Activated CD8-positive, alpha-beta memory T cell treated with anti-CD3 and anti-CD28 coated beads, Interleukin-2, amount 50 U/mL, for 1 hour (primary cell): ENCODE data around the gene BICD2.

ENCODE experiments used
- DNase-seq: peaks from one replicate; pipeline ENCODE4 v3.0.0-alpha.2; 2020; ENCODE audit errors: extremely low read depth

BICD2 gene

DNA sequence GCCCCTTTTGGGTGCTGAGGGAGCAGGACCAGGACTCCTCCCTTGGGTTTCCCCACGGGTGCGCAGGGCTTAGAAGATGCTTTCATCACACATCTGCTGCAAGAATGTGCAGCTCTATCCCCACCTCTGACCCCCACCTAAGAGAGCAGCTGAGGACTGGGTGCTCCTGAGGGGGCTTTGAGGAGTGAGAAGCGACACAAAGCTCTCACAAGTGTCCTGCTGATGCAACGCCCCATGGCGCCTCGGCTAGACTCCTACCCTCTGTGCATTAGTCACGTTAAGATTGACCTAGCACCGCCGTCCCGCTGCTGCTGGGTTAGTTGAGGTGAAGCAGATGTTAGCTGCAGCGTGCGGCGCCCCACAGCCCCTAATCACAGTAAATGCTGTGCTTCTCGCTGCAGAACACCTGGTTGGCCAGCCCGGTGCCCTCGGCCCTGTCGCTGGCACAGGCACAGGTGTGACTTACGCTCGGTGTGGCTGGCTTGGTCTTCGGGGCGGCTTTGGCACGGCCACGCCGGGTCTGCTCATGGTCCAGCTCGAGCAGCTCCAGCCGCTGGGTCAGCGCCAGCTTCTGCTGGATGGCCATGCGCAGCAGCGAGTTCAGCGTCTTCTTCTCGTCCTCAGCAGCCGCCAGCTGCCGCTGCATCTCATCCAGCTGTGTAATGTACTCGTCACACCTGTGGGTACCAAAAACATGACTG lies 49.7 kb downstream of the BICD2 start:
- no peak for DNase-seq

- DNase-seq, result no peak
Measured at GRCh38 chr9:92714016-92714415, 50.6 kb downstream of the BICD2 start.

DNA sequence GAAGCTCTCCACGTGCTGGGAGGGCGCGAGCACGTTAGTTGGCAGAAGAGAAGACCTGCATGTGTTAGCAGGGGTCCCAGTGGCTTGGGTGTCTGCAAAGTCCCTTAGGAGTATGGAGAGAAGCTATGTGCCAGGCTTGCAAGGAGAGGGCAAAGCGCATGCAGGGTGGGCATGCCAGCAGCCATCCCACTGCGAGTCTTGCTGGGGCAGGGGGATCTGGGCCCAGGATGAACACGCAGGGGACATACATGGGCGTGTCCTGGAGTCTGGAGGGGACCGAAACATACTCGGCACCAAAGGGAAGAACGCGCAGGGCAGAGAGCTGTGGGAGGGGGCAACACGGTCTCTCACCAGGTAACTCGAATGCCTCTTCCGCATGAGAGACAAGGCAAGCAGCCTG lies 51.1 kb downstream of the BICD2 start:
- DNase-seq, result no peak

- no peak for DNase-seq
Measured at GRCh38 chr9:92712767-92713166, 51.9 kb downstream of the BICD2 start.

DNA sequence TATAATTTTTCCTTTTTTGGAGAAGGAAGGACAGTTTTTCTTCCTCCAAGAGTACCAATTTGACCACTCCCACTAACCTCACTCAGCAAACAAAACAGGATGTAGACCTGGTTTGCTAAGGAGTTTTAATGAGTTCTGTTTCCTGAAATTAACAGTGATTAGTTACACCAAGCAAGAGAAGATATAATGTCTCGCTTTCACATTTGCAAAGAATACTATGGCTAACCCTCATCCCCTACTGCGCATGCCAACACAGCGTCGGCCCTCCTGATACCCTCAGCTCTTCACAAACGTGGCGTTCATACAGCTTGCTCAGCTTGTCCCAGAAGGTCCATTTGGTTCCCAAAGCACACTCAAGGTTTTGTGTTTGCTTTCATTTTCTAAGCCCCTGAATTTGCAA lies 52.8 kb downstream of the BICD2 start:
- no peak for DNase-seq

DNA sequence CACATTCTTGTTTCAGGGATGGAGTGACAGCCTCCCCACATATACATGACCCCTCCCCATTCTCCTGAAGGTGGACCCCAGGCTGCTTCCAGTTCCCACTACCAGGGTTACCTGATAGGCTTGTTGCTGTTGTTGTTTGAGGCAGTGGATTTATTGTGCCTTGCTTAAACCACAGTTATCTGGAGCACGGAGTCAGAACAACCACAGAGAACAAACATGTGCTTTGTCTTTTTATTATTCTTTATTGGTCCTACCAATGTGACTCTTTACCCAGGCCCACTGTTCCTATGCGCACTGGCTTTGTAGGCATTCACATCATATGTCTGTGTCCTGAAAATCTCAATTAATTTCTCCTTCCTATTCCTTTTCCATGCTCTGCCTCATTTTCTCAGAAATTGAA lies 53.5 kb downstream of the BICD2 start:
- no peak for DNase-seq

- no peak for DNase-seq
Measured at GRCh38 chr9:92710368-92710767, 54.3 kb downstream of the BICD2 start.

DNA sequence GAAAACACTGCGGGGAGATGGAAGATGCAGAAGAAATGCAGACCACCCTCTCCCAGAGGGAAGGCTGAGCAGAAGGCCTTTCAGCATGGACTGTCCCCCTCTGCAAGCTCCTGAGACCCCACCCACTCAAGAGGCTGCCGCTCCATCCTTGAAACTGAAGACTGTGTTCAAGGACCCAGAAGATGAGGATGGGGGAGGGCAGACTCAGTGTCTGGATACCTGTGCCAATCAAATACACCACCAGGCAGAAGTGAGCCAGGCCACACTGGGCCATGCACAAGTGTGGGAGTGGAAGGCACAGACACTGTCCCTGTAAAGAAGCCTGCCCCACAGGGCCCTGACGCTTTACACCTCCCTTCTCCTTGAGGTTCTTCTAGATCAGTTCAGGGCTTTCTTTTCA lies 54.7 kb downstream of the BICD2 start:
- DNase-seq, result no peak

DNA sequence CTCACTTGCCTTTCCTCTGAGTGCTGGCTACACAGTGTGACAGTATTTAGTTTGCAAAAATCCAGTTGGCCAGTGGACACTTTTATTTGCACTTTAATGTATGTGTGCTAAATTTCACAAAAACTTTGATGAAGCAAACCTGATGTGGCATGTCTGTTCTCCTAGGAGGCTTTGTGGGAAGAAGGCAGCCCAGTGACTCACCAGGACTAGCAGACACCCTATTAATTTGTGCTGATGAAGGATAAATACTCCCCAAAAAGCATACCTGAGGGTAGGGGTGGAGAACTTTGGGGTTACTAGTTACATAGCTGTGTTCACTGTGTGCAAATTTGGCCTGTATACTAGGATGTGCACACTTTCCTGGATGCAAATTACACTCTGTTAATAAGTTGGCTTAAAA lies 55.4 kb downstream of the BICD2 start:
- no peak for DNase-seq

GRCh38 chr9:92707530-92707929 lies 57.1 kb downstream of the BICD2 start:
- no peak for DNase-seq

GRCh38 chr9:92706218-92706940 lies 58.3 kb downstream of the BICD2 start:
- DNase-seq, result no peak

DNA sequence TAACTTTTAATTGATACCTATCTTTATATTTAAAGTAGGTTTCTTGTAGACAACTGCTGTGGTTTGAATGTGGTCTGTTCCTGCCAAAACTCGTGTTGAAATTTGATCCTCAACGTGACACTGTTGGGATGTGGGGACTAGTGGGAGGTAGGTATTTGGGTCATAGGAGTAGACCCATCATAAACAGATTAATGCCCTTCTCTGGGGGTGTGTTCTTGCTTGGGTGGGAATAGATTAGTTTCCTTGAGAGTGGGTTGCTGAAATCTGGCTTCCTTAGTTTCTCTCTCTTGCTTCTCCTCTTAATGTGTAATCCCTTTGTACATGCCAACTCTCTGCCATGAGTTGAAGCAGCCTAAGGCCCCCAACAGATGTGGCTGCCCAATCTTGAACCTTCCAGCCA lies 60.1 kb downstream of the BICD2 start:
- DNase-seq, result no peak

DNA sequence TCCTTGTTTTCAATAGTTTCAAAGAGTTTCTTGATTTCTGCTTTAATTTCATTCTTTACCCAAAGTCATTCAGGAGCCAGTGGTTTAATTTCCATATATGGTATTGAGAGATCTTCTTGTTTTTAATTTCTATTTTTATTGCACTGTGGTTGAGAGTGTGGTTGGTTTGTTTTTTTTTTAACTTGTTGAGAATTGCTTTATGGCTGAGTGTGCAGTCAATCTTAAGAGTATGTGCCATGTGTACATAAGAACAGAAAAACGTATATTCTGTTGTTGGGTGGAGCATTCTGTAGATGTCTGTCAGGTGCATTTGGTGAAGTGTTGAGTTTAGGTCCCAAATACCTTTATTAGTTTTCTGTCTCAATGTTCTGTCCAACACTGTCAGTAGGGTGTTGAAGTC lies 68.0 kb downstream of the BICD2 start:
- no peak for DNase-seq

DNA sequence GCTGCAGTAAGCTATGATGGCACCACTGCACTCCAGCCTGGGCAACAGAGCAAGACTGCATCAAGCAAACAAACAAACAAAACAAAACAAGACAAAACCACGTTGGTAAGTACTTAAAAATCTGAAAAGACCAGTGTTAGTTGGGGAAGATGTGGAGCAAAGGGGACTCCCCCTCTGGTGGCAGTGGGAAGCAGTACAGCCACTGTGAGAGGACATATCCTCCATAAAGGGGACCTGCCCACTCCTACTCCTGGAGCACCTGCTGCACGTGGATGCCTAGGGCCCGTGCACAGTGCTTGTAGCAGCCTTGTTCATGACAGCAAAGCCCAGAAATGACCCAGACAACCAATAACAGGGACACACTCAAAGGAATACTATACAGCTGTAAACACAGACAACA lies 77.7 kb downstream of the BICD2 start:
- no peak for DNase-seq

- no peak for DNase-seq
Measured at GRCh38 chr9:92685022-92685421, 79.6 kb downstream of the BICD2 start.

- DNase-seq, result no peak
Measured at GRCh38 chr9:92682269-92682668, 82.4 kb downstream of the BICD2 start.

GRCh38 chr9:92680166-92681119 lies 84.2 kb downstream of the BICD2 start:
- no peak for DNase-seq

DNA sequence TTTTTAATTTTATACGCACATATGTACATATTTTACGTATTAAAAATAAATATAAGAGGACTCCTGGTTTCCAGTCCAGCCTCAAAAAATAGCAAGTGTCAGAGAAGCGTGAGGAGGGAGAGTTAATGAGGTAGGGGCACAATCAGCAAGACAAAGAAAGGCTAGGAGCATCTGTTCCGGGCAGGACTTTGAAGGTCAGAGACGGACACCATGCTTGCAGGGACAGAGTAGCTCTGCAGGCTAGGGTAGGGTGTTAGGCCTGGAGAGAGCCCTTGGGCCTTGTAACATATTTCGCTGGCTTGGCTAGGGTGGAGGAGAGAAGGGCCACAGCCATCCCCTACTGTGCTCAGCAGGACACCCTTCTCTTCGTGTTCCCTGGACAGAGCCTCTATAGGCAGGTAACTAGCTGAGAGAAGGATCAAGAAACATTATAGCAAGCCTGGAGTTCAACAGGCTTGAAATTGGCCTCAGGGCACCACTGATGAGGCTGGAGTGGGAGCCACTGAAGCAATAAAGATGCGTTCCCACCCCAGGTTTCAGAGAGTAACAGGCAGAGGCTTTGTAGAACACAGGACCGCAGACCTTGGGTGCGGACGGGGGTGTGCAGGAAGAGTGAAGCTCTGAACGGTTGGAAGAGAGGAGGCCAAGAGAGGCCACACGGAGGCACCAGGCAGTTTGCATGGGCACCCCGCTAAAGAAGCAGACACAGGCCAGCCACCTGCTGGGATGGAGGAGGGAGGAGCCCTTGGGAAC lies 85.0 kb downstream of the BICD2 start:
- no peak for DNase-seq

DNA sequence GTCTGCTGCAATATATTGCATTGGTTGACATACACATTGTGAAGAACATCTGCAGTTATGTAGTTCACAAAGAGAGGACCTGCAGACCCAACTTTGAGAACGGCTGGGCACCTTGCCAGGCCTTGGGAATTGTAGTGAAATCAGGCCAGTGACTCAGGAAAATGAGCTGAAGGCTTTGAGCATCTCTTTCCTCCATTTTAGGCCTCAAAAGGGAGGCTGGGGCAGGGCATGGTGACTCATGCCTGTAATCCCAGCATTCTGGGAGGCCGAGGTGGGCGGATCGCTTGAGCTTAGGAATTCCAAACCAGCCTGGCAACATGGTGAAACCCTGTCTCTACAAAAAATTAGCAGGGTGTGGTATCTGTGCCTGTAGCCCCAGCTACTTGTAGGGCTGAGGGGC lies 93.3 kb downstream of the BICD2 start:
- DNase-seq, result no peak

GRCh38 chr9:92669890-92670708 lies 94.5 kb downstream of the BICD2 start, which contains the start of gene IPPK:
IPPK (minus strand) TSS chr9:92670131; CDS start chr9:92669988, 143 bp downstream.
- DNase-seq, result peak; percentile 91

- DNase-seq, result no peak
Measured at GRCh38 chr9:92669527-92669889, 95.1 kb downstream of the BICD2 start.
